ENCODE measurements around the gene KRT6B.

The KRT6B gene

DNA sequence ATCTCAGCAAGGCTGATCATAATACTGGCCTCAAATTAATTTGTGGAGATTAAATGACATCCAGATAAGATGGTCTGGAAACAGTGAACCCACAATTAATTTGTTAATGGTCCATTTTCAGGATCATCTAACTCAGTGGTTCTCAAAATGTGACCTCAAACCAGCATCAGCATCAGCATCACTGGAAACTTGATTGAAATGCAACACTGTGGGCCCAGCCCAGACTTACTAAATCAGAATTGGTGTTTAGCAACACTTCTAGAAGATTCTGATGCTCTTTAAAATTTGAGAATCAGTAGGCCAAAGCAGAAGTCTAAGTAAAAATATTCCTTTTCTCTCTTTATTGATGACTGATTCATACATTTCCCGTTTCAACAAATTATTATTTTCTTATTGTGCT, 35.2 kb downstream of the KRT6B start:
- Mint-ChIP-seq H3K36me3 (ENCODE audit: low read depth) (no peaks in the 10 kb centered on the region), H3K27ac (no peak overlapping the region)
- TF ChIP-seq, protein P1, sequence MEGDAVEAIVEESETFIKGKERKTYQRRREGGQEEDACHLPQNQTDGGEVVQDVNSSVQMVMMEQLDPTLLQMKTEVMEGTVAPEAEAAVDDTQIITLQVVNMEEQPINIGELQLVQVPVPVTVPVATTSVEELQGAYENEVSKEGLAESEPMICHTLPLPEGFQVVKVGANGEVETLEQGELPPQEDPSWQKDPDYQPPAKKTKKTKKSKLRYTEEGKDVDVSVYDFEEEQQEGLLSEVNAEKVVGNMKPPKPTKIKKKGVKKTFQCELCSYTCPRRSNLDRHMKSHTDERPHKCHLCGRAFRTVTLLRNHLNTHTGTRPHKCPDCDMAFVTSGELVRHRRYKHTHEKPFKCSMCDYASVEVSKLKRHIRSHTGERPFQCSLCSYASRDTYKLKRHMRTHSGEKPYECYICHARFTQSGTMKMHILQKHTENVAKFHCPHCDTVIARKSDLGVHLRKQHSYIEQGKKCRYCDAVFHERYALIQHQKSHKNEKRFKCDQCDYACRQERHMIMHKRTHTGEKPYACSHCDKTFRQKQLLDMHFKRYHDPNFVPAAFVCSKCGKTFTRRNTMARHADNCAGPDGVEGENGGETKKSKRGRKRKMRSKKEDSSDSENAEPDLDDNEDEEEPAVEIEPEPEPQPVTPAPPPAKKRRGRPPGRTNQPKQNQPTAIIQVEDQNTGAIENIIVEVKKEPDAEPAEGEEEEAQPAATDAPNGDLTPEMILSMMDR (IDR thresholded peaks at IDR 0.05) = no peak

DNA sequence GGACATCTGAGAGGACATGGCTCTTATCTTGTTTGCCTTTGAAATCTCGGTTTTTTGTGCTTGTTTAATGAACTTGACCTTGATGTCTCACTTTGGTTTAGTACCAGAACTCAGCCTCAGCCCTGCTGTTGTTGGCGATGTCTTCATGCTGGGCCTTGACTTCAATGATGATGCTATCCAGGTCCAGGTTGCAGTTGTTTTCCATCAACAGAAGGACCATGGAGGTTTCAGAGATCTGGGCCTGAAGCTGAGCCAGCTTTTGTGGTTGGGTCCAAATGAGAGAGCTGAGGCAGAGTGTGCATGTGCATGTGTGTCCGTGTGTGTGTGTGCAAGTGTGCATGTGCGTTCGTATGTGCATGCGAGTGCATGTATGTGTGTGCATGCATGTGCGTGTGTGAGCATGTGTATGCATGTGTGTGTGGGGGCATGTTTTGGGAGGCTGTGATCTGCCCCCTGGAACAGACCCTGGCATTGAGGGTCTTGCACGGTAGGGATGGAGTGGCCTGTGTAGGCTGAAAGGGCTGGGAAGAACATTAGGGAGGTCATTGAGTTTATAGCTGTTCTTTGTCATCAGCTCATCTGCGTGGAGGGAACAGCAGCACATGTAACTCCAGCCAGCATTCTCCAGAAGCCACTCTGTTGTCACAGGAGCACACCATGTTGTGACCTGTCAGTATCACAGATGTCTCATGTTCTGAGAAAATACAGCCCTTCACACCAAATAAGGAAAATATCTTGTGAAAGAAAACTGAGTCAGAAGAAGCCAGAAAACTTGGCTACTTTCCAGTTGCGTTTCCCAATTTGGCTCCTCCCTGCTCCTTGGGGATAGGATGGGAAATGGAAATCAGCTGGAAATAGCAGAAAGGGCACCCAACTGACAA, 35.8 kb downstream of the KRT6B start:
- DNase-seq = no peak
- Mint-ChIP-seq H3K27me3 (ENCODE audit: low read depth, poor library complexity) (no peaks in the 10 kb centered on the region), H3K36me3 (ENCODE audit: low read depth) (no peaks in the 10 kb centered on the region), H3K27ac (no peak overlapping the region), H3K4me1 (peaks cover 22% of the 10 kb centered on the region), H3K4me3 (no peak overlapping the region), H3K9me3 (peaks cover 1% of the 10 kb centered on the region)
- TF ChIP-seq, protein P1 (IDR thresholded peaks at IDR 0.05) = no peak

More for the DNA sequence above, 35.2 kb downstream of the KRT6B start:
- Mint-ChIP-seq H3K9me3 (no peaks in the 10 kb centered on the region), H3K27me3 (ENCODE audit: low read depth, poor library complexity) (no peaks in the 10 kb centered on the region), H3K4me1 (peaks cover 22% of the 10 kb centered on the region), H3K4me3 (no peak overlapping the region)
- no peak for DNase-seq

DNA sequence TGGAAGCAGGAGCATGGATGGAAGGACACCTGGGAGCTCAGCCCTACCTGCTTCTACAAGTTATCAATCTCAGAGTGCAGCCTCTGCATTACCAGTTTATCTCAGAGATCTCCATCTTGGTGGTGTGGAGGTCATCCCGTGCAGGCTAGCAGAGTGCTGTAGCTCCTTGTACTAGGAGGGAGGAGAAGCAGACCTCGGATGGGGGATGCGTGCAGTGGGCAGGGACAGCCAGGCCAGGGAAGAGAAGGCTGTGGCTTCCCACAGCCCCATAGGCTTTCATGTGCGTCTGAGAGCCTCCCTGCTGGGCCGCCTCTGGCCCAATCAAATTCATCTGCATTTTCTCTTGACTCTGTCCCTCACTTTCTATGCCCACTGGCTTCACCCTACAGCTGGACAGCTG, 37.0 kb downstream of the KRT6B start:
- no peak overlapping the region for H3K27ac Mint-ChIP-seq
- no peak overlapping the region for H3K4me3 Mint-ChIP-seq
- H3K36me3 Mint-ChIP-seq (ENCODE audit: low read depth) = no peaks in the 10 kb centered on the region
- DNase-seq = no peak
- TF ChIP-seq, protein P1 (IDR thresholded peaks at IDR 0.05) = no peak
- peaks cover 22% of the 10 kb centered on the region for H3K4me1 Mint-ChIP-seq
- peaks cover 6% of the 10 kb centered on the region for H3K9me3 Mint-ChIP-seq
- no peaks in the 10 kb centered on the region for H3K27me3 Mint-ChIP-seq (ENCODE audit: low read depth, poor library complexity)

DNA sequence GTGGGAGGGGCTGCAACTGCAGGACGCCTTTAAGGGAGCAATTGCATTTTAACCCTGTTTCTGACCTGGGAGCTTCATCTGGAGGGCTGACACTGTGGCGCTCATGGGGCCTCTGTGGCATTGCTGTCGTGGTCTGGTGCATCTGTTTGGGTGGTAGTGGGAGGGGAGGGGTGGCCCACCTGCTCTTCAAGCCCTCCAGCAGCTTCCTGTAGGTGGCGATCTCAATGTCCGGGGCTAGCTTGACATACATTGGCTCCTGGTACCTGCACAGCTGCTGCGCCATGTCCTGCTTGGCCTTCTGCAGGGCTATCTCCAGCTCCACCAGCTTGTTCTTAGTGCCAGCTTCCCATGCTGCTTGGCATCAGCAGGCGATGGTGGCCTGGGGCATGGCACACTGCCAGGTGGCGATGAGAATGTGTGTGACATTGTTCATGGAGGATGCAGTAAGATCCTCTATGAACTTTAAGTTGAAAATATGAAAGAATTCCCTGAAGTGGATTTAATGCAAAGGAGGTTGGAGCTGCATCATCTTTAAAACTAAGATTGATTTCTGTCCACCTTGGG, 38.1 kb downstream of the KRT6B start:
- H3K4me1 Mint-ChIP-seq = peaks cover 22% of the 10 kb centered on the region
- no peak overlapping the region for H3K4me3 Mint-ChIP-seq
- TF ChIP-seq, protein P1 (IDR thresholded peaks at IDR 0.05) = no peak
- no peak overlapping the region for H3K27ac Mint-ChIP-seq
- H3K36me3 Mint-ChIP-seq (ENCODE audit: low read depth) = no peaks in the 10 kb centered on the region
- H3K27me3 Mint-ChIP-seq (ENCODE audit: low read depth, poor library complexity) = no peaks in the 10 kb centered on the region
- no peak for DNase-seq
- H3K9me3 Mint-ChIP-seq = peaks cover 6% of the 10 kb centered on the region

DNA sequence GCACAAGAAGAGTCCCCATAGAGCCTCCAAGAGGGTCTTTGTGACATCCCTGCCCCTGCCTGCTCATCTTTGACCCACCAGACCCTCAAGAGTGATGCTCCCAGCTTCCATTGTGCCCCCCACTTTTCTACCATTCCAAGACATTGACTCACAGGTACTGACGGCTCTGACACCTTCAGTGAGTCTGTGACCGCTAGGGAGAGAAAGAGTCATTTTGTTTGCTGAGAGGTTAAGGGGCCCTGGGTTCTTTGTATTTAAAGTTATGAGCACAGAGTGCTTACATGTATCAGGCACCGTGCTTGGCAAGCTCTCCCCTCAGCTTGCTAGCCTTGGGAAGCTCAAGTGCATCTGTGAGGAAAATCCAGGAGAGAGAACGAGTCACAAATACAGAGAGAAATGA, 38.7 kb downstream of the KRT6B start:
- Mint-ChIP-seq H3K36me3 (ENCODE audit: low read depth) (no peaks in the 10 kb centered on the region), H3K9me3 (peaks cover 13% of the 10 kb centered on the region), H3K27me3 (ENCODE audit: low read depth, poor library complexity) (no peaks in the 10 kb centered on the region), H3K4me3 (no peak overlapping the region), H3K4me1 (peaks cover 22% of the 10 kb centered on the region), H3K27ac (no peak overlapping the region)
- no peak for DNase-seq
- TF ChIP-seq, protein P1 (IDR thresholded peaks at IDR 0.05) = no peak

Data from nephron progenitor cell (in vitro differentiated cells).